ENCODE data around the gene PTP4A2. TPM values are rescaled to one million over a fixed set of nuclear protein-coding genes. Genes with fewer than 3 reads are reported as not detected.

The PTP4A2 gene
- total and polyA plus RNA-seq, 2 of the 13 experiments (the other 11 are each of a cell fraction or from before 2014, with no cell fraction given): 173 to 225 TPM

GRCh38 chr1:31872658-31873636 lies 65.2 kb downstream of the PTP4A2 start:
- DNase-seq (ENCODE audit: low spot score) (no peak), ATAC-seq (no peak)

DNA sequence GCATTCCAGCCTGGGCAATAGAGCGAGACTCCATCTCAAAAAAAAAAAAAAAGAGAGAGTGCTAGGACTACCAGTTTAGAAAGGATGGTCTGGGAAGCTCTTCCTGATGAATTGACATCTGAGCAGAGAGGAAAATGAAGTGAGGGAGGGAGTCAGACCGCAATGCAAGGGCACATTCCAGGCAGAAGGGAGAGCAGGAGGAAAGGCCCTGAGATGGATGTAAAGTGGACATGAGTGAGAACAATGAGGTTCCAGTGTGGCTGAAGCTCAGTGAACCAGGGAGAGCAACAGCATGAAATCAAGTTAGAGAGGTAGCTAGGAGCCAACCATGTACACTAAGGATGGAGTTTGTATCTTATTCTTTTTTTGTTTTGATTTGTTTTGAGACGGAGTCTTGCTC lies 66.5 kb downstream of the PTP4A2 start:
- no peak overlapping the region for H3K27ac ChIP-seq (ENCODE audit: extremely low read length, insufficient read depth, low read length)
- ChIA-PET POLR2A (no interaction called here), CTCF (ENCODE audit: low intra/inter-chr PET ratio, low total read pairs) (no interaction called here)
- no peak overlapping the region for H2AFZ ChIP-seq (ENCODE audit: low read length)
- H3K36me3 ChIP-seq (replicated peaks in 1 of 2; ENCODE audit: control insufficient read depth in 1 of 2, insufficient read depth in 2 of 2, low read length in 2 of 2): no peaks in the 10 kb centered on the region
- H3K27me3 ChIP-seq (ENCODE audit: control insufficient read depth in 1 of 2, insufficient read depth in 2 of 2, low read length in 2 of 2): no peaks in the 10 kb centered on the region
- no peaks in the 10 kb centered on the region for H3K79me2 ChIP-seq (ENCODE audit: insufficient read depth, low read length)
- TF ChIP-seq TEAD3 (CRISPR knock-in tag; optimal IDR thresholded peaks at IDR 0.05; ENCODE audit: borderline replicate concordance) (peak; percentile 97), ZKSCAN1 (IDR thresholded peaks at IDR 0.05; ENCODE audit: low read length) (no peak)
- H3K4me1 ChIP-seq (ENCODE audit: insufficient read depth, low read length): peaks cover 34% of the 10 kb centered on the region
- H4K20me1 ChIP-seq (ENCODE audit: insufficient read depth, low read length): no peaks in the 10 kb centered on the region
- in situ Hi-C loops (cut with HindIII; ENCODE audit: extremely low pct_ligation_motif_present, low pct_unique_long_range_greater_than_20kb): no loop called here
- H3K4me2 ChIP-seq (ENCODE audit: low read depth, low read length): no peak overlapping the region
- WGBS (ENCODE audit: low lambda C conversion rate): 33% methylated on average over 3 of the region's 3 CpGs
- DNase-seq (ENCODE audit: low spot score) (peak; percentile 34), FAIRE-seq (no peak), ATAC-seq (peak; percentile 76)
- intact Hi-C loops (cut with micrococcal nuclease; ENCODE audit: unreplicated experiment): no loop called here
- BruUV-seq (replicated peaks): no TSS peak
- no peak overlapping the region for H3K4me3 ChIP-seq (replicated peaks in 1 of 3; ENCODE audit: insufficient read depth in 1 of 3, low read depth in 2 of 3, low read length in 3 of 3)
- H3K9ac ChIP-seq (ENCODE audit: insufficient read depth, low read depth, low read length): no peak overlapping the region
- no peaks in the 10 kb centered on the region for H3K9me3 ChIP-seq (ENCODE audit: low read length)

More at GRCh38 chr1:31872658-31873636, 65.2 kb downstream of the PTP4A2 start:
- no peaks in the 10 kb centered on the region for H3K79me2 ChIP-seq (ENCODE audit: insufficient read depth, low read length)
- TF ChIP-seq SOX13 (IDR thresholded peaks at IDR 0.05): no peak
- TF ChIP-seq SOX13 (CRISPR knock-in tag; conservative IDR thresholded peaks at IDR 0.05 in 1 of 2, IDR thresholded peaks at IDR 0.05 in 1 of 2): 0 out of 4 replicates have a peak, but pooled peaks of 1 of the 2 experiments have one; percentile 9
- no peak for TF ChIP-seq DPF2 (CRISPR knock-in tag; IDR thresholded peaks at IDR 0.05; ENCODE audit: borderline replicate concordance, low read depth)
- H3K4me3 ChIP-seq (replicated peaks in 1 of 3; ENCODE audit: insufficient read depth in 1 of 3, low read depth in 2 of 3, low read length in 3 of 3): no peak overlapping the region
- no peak overlapping the region for H2AFZ ChIP-seq (ENCODE audit: low read length)
- 34% methylated on average over 7 of the region's 7 CpGs for WGBS (ENCODE audit: low lambda C conversion rate)
- H3K9ac ChIP-seq (ENCODE audit: insufficient read depth, low read depth, low read length): no peak overlapping the region
- H3K27ac ChIP-seq (ENCODE audit: extremely low read length, insufficient read depth, low read length): no peak overlapping the region
- no peaks in the 10 kb centered on the region for H3K9me3 ChIP-seq (ENCODE audit: low read length)
- ChIA-PET POLR2A (no interaction called here), CTCF (ENCODE audit: low intra/inter-chr PET ratio, low total read pairs) (no interaction called here)
- no peak overlapping the region for H3K4me2 ChIP-seq (ENCODE audit: low read depth, low read length)
- no peaks in the 10 kb centered on the region for H3K27me3 ChIP-seq (ENCODE audit: control insufficient read depth in 1 of 2, insufficient read depth in 2 of 2, low read length in 2 of 2)
- in situ Hi-C loops (cut with HindIII; ENCODE audit: extremely low pct_ligation_motif_present, low pct_unique_long_range_greater_than_20kb) (no loop called here), intact Hi-C loops (cut with micrococcal nuclease; ENCODE audit: unreplicated experiment) (no loop called here)
- H3K36me3 ChIP-seq (replicated peaks in 1 of 2; ENCODE audit: control insufficient read depth in 1 of 2, insufficient read depth in 2 of 2, low read length in 2 of 2): no peaks in the 10 kb centered on the region
- no peaks in the 10 kb centered on the region for H4K20me1 ChIP-seq (ENCODE audit: insufficient read depth, low read length)
- H3K4me1 ChIP-seq (ENCODE audit: insufficient read depth, low read length): peaks cover 40% of the 10 kb centered on the region
- no peak for FAIRE-seq
- BruUV-seq (replicated peaks): no TSS peak

Data from HepG2 (cell line).